HG03565 (cell line): ENCODE measurements around the gene FAN1.

Source experiments
- ATAC-seq: cut with Tn5 transposase; IDR thresholded peaks from one replicate; pipeline ENCODE4 v1.9.1; 2021; ENCODE audit warnings: mild to moderate bottlenecking, moderate library complexity; ENCODE audit not compliant: unreplicated experiment

Gene FAN1

DNA sequence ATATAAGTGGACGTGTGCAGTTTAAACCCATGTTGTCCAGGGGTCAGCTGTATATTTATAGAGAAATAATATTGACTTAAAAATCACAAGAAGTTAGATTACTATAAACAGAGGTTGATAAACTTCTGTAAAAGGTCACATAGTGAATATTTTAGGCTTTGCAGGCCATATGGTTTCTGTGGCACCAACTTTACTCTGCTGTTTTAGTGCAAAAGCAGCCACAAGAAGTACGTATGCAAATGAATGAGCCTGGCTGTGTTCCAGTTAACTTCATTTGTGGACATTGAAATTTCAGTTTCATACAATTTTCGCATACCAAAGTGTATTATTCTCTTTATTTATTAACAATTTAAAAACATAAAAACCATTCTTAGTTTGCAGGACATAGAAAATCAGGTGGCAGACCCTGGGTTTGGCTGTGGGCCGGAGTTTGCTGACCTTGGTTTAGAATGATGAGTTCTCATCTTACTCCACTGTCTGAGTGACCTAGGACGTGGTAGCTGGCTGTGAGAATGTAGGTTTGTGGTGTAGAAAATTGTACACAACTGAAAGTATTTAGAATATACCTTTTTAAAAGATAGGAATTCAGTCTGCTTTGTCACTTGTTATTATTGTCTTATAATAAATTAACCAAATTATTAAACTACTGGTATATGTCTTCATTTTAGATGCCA is 16.3 kb downstream of the FAN1 start:
- ATAC-seq: no peak

DNA sequence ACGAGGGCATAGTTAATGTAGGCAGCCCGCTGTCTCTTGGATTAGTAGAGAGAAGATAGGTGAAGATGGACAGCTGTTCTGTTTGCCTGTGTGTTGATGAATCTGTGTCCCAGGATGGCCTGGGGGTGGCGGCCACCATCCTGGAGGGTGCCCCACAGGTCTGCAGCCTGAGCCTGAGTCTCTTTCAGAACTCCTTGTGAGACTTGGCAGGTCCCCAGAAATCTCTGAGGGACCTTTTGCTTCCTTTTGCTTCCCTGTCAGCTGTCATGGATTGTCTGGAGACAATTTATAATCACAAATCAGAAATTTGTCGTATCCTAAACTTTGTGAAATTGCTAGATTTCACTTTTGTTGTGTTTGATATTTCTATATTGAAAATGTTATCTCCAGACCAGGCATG is 17.4 kb downstream of the FAN1 start:
- no peak for ATAC-seq

DNA sequence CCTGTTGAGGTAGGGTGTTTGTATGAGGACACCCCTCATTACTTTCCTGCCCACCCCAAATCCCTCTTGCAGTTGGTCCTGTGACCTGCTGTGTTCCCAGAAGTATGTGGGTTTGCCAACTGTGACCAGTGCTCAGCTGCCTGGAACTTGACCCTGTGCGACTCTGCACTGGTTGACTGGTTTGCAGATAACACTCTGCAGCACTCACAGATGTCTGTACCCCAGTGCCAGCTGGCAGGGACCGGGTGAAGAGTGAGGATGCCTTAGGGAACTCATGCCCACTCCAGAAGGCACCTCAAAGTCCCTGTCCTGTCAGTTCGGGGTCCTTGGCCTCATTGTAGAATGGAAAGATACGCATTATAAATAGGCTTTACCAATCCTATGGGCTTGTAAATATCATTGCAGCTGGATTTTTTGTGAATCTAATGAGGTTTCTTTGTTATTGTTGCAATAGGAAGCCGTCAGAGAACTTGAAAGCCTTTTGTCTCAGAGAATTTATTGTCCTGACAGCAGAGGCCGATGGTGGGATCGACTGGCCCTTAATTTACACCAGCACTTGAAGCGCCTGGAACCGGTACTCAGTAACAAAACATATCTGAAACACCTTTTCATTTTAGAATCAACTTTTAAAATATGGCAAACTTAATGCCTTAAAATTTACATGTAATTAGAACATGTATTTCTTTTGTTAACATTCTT is 18.2 kb downstream of the FAN1 start:
- no peak for ATAC-seq

DNA sequence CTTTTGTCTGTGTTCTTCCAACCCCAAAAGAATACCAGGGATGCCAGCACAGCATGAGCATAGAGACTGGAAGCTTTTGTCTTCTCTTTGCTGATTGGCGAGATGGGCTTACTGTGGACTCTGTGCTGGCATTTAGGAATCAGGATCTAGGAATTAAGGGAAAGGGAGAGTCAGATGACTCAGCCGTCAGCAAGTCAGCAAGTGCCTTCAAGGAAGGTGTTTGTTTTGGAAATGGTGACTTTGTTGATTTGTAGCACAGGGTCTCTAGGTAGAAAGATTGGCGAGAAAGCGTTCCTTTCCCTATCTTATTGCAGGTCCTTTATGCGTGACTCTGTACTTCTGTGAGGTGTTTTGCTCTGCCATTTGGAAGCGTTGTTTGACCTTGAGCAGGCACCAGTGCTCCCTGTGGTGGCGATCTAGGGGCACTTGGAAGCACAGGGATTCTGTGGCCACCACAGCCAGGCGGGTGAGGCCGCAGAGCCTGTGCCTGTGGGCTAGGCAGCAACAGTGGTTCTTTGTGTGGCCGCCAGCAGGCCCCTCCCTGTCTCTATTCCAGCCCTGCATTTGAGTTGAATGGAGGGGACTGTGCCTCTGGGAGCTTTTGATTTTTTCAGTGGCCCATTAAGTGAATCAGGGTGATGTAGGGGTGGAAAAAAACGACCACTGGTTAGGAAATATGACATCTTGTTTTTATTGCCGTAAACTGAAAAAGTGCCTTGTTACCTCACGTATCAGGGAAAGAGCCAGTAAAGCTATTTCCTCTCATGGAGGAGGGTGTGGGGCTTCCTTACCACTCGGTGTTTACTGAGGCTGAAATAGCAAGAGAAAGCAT is 19.0 kb downstream of the FAN1 start:
- ATAC-seq: no peak

DNA sequence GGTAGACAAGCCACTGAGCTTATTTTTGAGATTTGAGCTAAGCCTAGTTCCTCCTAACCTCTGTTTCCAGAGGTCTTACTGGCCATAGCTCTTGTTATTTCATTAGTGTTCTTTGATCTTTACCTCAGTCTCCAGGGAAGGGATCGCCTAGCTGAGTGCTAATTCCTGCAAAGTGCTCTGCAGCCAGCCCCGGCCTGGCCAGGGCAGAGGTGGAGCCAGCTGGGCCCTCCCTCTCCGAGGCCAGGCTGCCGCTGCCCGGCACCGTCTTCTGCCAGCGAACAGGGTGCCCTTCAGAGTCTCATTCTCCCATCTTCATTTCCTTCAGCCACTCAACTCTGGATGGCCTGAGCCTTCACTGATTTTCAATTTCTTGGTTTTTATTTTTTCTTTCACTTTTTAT is 19.7 kb downstream of the FAN1 start:
- ATAC-seq: no peak

DNA sequence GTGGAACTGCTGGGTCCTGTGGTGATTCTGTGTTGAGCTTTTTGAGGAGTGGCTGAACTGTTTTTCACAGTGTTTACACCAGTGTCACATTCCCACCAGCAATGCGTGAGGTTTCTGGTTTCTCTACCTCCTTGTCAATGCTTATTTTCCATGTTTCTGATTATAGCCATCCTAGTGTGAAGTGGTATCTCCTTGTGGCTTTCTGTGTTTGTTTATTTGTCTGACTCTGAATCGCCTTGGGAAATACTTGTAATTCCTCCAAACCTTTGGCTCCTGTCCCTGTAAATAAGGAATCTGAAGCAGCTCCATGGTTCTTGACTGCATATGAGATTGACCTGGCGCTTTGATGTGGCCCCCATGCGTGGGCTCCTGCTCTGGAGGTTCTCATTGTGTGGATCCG is 20.6 kb downstream of the FAN1 start:
- ATAC-seq: no peak

DNA sequence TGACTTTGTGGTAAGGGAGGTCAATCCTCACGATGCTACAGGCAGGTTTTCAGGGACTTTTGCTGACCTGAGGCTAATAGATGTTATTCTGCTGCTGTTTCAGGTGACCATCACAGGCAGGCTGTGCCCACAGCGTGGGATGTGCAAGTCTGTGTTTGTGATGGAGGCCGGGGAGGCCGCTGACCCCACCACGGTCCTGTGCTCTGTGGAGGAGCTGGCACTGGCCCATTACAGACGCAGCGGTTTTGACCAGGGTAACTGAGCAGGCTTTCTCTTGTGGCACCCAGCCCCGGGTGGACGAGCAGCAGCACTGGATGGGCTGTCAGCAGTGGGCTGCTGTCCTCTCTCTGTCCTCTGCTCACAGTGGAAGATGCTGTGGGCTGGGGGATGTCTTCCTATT is 22.0 kb downstream of the FAN1 start:
- ATAC-seq: no peak

DNA sequence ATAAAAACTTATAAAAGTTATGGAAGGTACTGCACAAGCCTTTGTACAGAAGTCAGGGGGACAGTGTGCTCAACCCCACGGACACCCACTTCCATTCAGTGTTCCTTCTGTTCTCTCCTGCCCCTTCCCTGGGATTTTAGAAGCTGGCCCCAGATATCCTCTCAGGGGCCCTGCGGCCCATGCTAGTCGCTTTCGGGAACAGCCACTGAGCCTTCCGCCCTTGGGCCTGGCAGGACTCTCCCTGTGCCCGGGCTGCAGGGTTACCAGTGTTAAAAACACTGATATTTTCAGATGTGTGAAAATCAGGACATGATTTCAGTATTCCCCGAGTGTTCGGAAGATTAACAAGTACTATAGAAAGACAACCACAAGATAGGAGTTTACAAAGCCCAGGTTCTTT is 22.4 kb downstream of the FAN1 start:
- no peak for ATAC-seq

DNA sequence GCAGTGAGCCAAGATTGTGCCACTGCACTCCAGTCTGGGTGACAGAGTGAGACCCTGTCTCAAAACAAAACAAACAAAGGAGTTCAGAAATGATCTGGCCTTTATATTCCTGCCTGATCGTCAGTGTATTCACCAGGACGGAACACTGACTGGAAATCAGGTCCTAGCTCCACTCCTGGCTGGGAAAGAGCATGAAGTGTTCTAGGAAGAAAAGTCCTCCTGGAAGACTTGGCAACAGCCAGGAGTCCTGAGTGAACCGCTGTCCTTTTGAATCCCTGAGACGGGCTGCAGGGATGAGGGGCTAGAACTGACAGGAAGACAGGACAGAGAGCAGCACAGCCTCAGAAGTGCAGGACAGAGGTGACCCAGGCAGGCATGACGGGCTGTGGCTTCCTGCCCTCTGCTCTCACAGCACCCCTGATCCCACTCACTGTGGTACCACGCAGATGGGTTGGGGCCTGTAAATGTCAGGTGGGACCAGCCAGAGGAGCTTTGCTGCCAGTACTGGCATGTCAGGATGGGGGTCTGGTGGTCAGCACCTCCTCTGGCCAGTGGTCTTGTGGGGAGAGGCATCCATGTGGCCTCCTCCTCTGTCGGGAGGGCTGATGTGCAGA is 23.5 kb downstream of the FAN1 start:
- no peak for ATAC-seq

DNA sequence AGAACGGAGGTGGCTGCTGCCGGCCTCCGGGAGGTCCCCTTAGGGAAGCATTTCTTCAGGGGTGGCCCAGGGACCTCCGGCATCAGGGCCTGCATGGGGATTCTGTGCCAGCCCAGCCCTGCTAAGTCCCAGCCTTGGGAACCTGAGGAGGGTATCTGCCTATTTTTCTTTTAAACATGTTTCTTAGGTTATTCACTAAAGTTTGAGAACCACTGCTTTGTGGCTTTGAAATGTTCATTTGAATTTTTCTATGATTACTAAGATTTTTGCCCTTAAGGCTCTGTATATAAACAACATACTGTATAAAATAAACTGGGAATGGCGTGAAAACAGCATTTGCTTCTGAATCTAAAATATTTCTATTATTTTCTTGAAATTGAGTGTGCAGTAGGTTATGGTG is 24.4 kb downstream of the FAN1 start:
- no peak for ATAC-seq

DNA sequence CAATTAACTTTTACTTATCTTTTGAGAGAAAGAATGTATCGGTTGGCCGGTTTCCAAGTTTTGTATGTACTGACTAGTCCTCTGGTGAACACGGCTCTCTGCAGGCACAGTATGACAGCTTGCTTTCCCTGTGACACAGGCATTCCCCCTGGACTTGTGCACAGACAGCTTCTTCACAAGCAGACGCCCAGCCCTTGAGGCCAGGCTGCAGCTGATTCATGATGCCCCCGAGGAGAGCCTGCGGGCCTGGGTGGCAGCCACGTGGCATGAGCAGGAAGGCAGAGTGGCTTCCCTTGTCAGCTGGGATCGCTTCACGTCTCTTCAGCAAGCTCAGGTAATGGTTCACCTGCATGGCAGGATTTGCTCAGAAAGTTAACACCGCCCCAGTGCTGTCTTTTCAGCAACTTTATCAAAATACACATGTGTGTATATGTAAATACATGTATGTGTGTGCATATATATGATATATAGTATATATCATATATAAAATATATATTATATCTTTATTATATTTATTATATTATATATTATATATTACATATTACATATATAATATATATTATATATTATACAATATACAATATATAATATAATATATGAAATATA is 25.5 kb downstream of the FAN1 start:
- ATAC-seq: no peak

DNA sequence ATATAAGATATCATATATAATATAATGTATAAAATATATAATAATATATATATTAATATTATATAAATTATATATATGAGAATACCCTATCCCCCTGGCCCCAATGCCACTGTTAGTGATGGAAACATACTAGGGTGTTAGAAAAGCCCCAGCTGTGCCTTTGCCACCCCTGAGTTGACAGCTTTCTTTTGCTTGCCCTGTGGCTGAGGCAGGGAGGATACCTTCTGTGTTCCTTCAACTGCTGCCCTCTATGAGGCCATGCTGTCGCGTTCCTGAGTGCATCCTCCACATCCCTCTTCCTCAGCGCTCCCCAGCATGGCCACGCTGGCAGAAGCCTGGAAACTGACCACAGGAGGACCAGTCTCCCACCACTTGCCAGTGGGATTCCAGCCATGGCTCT is 26.3 kb downstream of the FAN1 start:
- ATAC-seq: no peak

DNA sequence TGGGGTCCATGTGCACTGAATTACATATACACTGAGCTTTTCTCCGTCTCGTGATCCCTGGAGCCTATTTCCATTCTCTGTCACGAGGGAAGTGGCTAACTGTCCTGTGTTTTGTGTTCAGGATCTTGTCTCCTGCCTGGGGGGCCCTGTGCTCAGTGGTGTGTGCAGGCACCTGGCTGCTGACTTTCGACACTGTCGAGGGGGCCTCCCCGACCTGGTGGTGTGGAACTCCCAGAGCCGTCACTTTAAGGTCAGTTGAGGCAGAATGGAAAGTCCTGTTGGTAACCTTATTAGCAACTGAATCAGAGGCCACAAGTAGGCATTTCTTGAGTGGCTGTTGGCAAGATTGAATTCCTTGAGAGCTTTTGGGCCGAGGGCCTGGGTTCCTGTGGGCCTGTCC is 26.7 kb downstream of the FAN1 start:
- no peak for ATAC-seq

DNA sequence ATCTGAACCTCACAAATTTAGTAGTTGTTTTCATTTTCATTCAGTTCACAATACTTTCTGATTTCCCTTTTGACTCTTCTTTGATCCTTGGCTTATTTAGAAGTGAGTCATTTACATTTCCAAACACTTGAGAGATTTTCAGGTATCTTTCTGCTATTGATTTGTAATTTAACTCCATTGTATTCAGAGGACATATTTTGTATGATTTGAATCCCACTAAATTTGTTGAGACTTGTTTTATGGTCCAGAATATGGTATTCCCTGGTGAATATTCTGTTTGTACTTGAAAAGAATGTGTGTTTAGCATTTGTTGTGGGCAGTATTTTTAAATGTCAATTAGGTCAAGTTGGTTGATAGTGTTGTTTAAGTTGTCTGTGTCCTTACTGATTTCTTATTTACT is 29.6 kb downstream of the FAN1 start:
- no peak for ATAC-seq

DNA sequence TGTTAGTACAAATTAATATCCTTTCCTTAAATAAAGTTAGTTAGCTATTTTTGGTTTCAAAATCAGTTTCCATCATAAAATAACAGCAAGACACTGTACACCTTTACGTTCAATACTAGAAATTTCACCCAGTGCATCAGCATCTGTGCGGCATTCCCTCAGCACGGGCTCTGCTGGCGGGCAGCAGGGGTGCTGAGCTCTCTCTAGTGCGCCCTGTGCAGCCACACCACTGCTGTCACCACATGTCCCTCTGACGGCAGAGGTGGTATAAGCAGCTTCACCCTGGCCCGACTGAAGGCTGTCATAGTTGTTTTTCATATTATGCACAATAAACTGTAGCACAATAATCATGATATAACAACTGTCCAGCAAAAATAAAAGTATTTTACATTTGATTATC is 35.4 kb downstream of the FAN1 start:
- ATAC-seq: no peak

DNA sequence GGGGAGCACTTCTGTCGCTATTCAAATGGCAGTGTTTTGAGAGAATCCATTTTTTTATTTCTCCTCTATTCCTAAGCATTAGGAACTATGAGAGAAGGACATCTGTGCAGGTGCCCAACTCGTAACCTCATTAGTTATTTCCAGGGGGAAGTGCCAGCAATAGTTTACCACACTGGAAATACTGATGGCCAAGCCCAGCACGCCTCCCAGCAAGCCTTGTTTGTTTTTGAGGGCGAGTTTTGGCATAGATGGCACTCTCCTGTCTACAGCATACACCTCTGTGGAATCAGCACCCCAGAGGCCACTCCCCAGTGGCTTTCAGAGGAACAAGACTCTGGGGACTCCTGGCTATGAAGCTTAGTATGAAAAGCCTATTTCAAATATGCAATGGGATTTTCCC is 36.6 kb downstream of the FAN1 start:
- ATAC-seq: no peak

DNA sequence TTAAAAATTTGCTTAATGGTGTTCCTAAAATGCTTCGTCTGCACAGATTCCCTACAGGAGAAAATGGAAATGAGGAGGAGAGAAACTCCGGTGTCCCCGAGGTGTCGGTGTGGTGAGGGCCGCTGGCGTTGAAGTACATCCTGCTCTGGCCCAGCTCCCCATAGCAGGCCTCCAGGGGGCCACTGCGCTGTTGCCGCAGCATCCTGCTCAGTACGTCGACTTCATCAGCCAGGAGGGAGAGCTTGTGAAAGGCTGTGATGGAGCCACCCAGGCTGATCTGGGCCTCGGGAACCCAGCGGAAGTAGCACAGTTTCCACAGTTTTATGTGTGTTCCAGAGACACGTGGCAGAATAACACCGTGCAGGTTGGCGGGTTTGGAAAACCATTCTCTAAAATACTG is 37.8 kb downstream of the FAN1 start:
- ATAC-seq: no peak

DNA sequence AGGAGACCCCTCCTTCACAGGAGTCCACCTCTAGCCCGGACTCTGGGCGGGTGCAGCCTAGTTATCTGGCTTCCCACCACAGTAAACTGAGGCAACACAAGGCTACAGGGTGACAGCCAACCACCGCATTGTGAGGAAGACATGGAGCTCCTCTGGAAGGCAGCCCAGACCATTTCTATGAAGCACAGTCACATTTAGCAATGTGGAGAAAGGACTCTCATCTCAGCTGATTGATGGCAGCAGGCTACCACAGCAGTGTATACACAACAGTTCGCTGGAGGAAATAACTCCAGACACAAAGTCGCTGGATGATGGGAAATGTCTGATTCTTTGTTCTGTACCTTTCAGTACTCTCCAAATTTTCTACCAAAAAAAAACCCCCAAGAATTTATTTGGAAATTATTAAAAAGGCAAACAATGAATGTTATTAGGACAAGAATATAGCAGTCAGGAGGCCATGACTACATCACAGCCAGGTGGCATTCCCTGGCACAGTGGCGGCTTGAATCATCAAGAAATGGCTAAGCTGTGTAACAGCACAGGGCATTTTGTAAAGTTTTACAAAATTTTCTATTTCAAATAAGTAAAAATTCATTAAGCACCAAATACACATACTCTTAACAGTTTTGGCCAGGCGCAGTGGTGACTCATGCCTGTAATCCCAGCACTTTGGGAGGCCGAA is 40.1 kb downstream of the FAN1 start:
- no peak for ATAC-seq

DNA sequence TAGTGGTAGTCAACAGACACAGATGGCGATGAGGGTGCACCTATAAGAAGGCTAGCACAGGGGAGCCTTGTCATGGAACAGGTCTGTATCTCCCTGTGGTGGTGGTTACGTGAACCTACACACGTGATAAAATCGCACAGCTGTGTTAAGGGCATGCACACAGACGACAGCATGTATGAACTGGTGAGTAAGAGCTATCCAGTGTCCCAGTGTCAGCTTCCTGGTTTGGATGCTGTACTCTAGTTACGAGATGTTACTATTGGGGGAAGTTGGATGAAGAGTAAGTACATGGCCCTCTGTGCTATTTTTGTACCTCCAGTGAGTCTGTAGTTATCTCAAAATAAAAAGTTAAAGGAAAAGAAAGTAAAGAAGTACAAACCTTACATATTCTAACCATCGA is 49.5 kb downstream of the FAN1 start:
- ATAC-seq: no peak

DNA sequence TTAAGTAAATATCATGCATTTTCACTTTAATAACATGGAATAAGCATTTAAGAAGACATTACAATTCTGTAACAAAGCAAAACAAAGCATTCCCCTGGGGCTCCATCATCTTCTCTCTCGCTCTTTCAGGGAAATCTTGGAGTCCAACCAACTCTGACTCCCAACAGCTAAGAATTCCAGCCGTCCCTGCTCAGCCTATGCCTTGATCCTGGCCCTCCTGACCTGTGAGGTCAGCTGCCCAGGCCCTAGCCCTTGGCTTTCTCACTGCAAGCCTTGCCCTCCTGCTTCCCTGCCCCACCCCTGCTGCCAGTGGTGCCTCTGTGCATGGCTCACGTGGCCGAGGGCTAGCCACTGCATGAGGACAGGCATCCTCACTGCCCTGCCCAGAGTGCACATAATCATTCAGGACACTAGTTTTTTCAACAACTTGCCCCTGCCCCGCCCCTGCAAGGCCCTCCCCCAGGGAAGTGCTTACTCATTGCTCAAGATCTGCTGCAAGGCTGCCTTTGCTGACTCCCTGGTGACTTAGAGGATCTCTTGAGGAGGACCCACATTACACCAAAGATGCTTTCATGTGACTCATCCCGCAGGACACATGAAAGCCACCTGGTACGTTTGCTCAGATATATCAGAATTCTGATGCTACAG is 50.1 kb downstream of the FAN1 start:
- no peak for ATAC-seq
